Measurements from ENCODE around the gene NEMF.
A peak's percentile ranks its signal among the peaks of the same experiment; 100 is the strongest.
"Not testable (repeated sequence)": the region's sequence is repeated elsewhere in the genome, so short reads cannot be mapped to it uniquely, and the experiment has no call there.

The NEMF gene

DNA sequence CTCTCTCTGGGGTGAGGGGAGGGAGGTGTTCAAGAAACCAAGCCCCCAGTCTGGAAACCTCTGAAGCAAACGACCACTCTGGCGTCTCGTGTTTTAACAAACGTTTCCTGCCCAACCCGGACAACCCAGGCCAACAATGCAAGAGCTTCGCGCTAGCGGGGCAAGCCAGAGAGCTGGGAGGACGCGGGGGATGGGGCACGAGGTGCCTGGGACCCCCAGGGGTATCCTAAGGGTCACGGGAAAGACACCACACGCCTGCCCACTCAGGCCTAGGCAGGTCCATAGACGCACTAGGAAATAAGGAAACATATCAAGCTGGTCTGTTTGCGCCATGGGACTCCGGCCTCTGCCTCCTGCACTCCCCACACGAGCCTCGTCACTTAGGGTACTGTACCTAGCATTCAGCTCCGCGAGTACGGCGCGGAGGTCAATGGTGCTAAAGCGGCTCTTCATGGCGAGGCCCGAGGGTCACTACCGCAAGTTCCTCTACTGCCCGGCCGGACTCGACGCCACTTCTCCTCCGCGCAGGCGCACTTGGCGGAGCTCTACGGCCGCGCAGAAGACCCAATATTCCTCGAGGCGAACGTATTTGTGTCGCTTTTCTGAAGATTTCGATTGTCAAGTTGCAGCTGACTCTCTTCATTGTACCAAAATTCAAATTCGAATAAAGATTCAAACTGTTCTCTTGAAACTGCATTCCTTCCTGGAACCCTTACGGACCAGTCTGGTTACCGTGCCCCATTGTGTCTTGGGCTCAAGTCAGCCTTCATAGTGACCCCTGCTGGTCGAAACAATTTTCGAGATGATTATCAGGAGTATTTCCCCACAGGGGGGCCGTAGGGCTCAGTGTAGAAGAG is at the start of gene NEMF:
Gene NEMF (minus strand): TSS at position 488 of the 857 bp plus-strand sequence. CDS start 35 bp downstream, at position 453.
- DNase-seq (ENCODE audit: low spot score): peak; percentile 90

GRCh38 chr14:49900973-49901372 is 48.4 kb upstream of the NEMF start:
- no peak for DNase-seq (ENCODE audit: low spot score)

DNA sequence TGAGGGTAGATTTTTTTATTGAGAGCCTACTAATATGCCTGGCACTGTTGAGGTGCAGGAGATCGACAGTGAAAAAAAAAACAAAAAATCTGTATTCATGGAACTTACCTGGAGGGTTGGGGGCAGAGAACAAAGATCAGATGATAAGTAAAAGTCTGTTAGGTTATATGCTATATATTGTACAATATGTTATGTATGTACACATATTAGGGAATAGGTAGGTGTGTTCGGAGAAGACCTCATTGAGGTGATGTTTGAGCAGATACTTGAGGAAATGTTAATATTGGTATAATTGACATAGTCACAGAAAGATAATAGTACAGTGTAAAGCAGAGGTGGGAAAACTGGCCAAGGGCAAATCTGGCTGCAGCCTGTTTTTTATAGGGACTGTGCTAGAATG is 45.9 kb upstream of the NEMF start:
- no peak for DNase-seq (ENCODE audit: low spot score)

- no peak for DNase-seq (ENCODE audit: low spot score)
These were observed 45.4 kb upstream of the NEMF start for GRCh38 chr14:49897965-49898364.

DNA sequence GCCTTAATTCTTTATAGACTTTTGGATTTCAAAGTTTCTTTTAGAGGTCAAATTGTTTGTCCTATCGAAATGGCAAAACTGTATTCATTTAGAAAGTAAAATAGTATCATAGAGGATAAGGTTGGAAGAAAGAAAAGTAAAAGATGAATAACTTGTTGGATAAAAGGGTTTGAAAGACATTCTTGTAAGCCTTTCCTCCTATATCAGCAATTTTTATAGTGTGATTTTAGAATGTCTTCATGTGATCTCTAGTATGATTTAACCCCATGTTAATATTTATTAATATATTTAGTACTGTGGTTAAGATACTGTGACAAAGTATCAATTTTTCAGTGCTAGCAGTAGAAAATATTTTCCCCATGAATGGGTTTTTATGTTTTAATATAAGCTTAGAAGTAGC is 44.8 kb upstream of the NEMF start:
- no peak for DNase-seq (ENCODE audit: low spot score)

- no peak for DNase-seq (ENCODE audit: low spot score)
These were observed 44.4 kb upstream of the NEMF start for GRCh38 chr14:49896966-49897365.

DNA sequence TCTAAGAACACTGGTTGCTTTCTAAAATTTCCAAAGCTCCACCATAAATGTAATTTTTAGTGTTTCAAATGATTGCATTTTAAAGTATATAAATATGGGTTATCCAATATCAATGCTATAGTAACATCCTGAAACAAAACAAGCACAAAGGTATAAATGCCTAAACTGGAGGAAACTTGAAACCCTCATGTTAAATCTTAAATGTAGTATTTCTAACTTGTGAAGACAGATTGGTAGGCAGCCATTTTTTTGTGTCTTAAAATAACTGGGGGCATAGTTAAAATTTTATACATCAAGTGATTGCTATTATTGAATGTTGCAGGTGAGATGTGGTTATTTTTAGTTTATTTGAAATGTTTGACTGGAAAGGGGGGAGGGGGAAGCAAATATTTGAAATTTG is 43.7 kb upstream of the NEMF start:
- DNase-seq (ENCODE audit: low spot score): not testable (repeated sequence)

DNA sequence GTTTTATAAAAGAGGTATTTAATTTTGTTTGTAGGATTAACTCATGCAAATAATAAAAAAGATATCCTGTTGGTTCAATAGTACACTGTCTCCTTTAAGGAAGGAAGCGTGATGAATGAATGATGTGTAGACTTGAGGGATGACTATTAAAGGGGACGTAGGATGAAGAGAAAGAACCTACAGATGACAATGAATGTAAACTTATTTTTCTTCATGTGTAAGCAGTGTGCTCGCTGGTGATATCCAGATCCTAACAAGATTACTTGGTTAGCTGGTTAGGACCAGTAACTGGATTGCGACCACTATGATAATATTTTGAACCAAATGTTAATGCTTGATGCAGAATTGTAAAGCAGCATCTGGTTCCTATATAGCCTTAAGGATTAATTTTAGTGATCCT is 42.9 kb upstream of the NEMF start:
- DNase-seq (ENCODE audit: low spot score): peak; percentile 21

DNA sequence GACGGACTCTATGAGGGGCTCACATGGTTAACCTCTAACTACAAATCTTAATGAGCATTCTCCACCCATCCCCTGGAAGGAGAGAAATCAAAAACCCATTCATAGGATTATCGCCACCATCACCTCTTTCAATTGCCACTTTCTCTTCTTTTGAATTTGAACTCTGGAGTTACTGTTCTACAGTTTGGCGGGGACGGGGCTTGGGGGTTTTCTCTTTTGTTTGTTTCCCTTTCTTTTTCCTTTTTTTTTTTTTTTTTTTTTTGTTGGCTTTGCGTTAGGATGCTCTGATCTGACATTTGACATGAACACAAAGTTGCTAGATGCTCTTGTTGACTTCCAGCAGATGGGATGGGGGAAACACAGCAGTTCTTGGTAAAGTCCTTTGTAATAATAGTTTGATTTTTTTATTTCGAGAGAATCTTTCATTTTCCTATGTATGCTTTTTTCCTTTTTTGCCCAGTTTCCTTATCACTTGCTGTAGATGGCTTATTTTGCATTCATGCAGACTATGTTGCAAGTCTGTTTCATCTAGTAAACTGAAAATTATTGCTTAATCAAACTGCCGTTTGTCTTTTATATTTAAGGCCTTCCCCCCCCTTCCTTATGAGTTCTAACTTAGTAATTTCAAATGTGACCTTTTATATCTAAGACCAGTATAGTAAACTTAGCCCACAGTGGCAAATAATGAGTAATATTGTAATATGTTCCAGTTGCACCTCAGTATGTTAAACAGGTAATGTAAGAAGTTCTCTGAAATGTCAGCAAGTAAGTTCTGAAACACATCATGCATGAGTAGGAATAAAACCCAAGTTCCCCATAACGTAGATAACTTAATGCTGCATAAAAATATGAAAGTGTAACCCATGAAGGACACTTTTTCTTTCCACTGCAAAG is 41.9 kb upstream of the NEMF start:
- peak; percentile 62 for DNase-seq (ENCODE audit: low spot score)

- peak; percentile 74 for DNase-seq (ENCODE audit: low spot score)
These were observed 41.0 kb upstream of the NEMF start for GRCh38 chr14:49893309-49894213.

DNA sequence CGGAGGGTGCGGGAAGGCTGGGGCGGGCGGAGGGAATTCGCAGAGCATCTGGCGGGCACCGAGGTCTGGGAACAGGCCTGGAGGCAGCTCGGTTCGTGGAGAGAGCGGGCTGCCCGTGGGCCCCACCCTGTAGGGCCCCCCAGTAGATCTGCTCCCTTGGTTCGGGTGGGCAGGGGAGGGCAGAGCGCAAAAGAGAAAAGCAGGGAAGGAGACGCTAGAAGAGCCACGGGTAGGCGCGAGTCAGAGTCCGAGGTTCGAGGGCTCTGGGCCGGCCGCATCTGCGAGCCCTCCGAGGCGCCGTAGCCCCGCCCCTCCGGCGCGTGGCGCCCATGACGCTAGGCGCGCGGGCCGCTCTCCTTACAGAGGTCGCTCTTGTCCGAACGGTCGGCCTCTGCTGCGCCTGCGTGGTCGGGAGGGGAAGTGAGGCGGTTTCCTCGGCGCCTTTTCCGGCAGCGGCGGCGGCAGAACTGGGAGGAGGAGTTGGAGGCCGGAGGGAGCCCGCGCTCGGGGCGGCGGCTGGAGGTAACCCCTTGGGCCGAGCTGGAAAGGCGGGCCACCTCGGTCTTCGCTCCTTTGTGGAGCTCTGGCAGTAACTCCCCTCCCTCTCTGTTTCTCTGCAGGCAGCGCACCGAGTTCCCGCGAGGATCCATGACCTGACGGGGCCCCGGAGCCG is 40.2 kb upstream of the NEMF start, which contains the start of gene ARF6:
Gene ARF6 (plus strand): TSS at position 447 of the 673 bp plus-strand sequence. CDS start 655 bp downstream, outside the sequence.
- peak; percentile 96 for DNase-seq (ENCODE audit: low spot score)

GRCh38 chr14:49892301-49892635 is 39.7 kb upstream of the NEMF start:
- DNase-seq (ENCODE audit: low spot score): peak; percentile 57

DNA sequence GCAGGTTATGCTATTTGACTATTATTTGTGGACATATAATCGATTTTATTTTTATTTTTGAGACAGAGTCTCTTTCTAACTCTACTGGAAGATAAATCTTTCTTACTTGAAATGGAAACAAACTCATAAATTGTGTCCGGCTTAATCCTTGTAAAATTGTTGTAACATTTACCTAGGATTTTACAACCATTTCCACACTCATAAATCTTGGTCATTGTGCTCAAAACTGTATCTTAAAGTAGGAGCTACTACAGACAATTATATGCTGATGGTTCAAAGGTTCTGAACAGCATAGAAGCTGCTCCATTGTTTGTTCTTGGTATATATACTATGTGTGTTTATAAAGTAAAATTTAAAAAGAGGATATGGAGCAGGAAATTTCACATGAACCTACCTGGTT is 35.7 kb upstream of the NEMF start:
- no peak for DNase-seq (ENCODE audit: low spot score)

DNA sequence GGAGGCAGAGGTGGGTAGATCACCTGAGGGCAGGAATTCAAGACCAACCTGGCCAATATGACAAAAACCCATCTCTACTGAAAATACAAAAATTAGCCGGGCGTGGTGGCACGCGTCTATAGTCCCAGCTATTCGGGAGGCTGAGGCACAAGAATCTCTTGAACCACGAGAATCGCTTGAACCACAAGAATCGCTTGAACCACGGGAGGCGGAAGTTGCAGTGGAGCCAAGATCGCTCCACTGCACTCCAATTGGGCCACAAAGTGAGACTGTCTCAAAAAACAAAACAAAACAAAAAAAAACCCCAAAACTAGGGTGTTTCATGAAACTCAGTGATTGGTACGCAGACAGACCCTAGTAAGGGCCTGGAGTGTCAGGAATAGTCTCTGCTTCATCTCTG is 33.9 kb upstream of the NEMF start:
- no peak for DNase-seq (ENCODE audit: low spot score)

DNA sequence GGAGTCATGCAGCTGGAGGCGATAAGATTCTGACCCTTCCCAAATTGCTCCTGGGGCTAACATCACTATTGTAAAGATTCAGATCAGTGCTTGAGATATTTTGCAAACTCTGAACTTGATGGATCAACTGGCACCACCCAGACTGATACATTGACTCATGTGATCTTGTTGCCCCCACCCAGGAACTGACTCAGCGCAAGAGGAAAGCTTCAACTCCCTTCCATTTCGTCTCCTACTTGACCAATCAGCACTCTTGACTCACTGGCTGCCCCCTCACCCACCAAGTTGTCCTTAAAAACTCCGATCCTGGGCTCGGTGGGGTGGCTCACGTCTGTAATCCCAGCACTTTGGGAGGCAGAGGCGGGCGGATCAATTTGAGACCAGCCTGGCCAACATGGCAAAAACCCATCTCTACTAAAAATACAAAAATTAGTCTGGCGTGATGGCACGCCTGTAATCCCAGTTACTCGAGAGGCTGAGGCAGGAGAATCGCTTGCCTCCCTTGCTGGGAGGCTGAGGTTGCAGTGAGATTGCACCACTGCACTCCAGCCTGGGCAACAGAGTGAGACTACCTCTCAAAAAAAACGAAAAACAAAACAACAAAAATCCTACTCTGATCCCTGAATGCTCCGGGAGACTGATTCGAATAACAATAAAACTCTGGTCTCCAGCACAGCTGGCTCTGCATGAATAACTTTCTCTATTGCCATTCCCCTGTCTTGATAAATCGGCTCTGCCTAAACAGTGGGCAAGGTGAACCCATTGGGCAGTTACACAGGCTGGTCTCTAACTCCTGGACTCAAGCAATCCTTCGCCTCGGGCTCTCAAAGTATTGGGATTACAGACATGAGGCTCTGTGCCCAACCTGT is 30.5 kb upstream of the NEMF start:
- DNase-seq (ENCODE audit: low spot score): no peak

- DNase-seq (ENCODE audit: low spot score): no peak
These were observed 28.9 kb upstream of the NEMF start for GRCh38 chr14:49881350-49882001.

- no peak for DNase-seq (ENCODE audit: low spot score)
These were observed 27.9 kb upstream of the NEMF start for GRCh38 chr14:49880267-49881064.

DNA sequence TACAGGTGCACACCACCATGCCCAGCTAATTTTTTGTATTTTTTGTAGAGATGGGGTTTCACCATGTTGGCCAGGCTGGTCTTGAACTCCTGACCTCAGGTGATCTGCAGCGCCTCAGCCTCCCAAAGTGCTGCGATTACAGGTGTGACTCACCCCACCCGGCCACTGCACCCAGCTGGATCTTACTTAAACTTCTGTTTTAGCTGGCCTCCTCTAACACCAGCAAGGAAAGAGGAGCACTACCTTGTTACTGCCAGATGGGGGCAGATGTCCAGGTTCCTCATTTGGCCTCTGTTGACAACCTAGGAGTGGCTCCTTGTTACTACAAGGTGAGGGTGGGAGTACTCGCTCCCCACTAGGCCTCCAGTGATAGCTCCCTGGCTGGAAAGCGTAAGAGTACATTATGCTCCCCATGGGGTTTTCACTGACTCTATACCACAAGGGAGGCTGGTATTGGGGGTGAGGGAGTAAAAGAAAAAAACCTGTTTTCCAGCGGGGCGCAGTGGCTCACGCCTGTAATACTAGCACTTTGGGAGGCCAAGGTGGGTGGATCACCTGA is 27.1 kb upstream of the NEMF start:
- peak; percentile 79 for DNase-seq (ENCODE audit: low spot score)
